Astrocyte of the cerebellum (primary cell): Measurements from ENCODE around the gene OR10K2.
"Not testable (repeated sequence)": the region's sequence is repeated elsewhere in the genome, so short reads cannot be mapped to it uniquely, and the experiment has no call there.

Experiments used
- DNase-seq: peaks from one replicate; pipeline ENCODE4 v3.0.0-alpha.2; 2011; ENCODE audit warnings: low read depth
- H3K4me3 ChIP-seq: 2 replicates; pipeline ENCODE4 v1.5.1; 2011; ENCODE audit warnings: mild to moderate bottlenecking, low read depth, low read length, moderate library complexity
- in situ Hi-C: cut with HindIII; loops from 2 replicates; pipeline ENCODE4 v1.10.0; 2017; ENCODE audit warnings: low sequenced_read_pairs
- TF ChIP-seq, protein P1 (sequence below): IDR thresholded peaks from 2 replicates; pipeline ENCODE4 v1.5.1; 2012; ENCODE audit warnings: low read length, low read depth, moderate library complexity, mild to moderate bottlenecking; ENCODE audit errors: missing control alignments

The OR10K2 gene

DNA sequence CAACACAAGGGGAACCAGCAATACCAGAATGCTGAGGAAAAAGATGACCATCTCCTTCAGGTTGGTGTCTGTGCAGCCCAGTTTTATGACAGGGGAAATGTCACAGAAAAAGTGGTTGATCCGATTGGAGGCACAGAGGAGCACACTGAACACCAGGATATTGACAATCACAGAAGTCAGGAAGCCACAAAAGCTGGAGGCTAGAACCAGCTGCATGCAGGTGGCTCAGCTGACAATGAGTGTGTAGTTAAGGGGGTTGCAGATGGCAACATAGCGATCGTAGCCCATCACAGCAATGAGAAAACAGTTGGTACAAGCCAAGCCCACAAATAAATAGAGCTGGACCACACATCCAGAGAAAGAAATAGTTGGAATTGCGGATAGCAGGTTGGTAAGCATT lies 19.3 kb upstream of the OR10K2 start:
- TF ChIP-seq, protein P1, sequence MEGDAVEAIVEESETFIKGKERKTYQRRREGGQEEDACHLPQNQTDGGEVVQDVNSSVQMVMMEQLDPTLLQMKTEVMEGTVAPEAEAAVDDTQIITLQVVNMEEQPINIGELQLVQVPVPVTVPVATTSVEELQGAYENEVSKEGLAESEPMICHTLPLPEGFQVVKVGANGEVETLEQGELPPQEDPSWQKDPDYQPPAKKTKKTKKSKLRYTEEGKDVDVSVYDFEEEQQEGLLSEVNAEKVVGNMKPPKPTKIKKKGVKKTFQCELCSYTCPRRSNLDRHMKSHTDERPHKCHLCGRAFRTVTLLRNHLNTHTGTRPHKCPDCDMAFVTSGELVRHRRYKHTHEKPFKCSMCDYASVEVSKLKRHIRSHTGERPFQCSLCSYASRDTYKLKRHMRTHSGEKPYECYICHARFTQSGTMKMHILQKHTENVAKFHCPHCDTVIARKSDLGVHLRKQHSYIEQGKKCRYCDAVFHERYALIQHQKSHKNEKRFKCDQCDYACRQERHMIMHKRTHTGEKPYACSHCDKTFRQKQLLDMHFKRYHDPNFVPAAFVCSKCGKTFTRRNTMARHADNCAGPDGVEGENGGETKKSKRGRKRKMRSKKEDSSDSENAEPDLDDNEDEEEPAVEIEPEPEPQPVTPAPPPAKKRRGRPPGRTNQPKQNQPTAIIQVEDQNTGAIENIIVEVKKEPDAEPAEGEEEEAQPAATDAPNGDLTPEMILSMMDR, result no peak
- DNase-seq, result no peak
- in situ Hi-C loops, result no loop called here
- H3K4me3 ChIP-seq, result no peak overlapping the region

DNA sequence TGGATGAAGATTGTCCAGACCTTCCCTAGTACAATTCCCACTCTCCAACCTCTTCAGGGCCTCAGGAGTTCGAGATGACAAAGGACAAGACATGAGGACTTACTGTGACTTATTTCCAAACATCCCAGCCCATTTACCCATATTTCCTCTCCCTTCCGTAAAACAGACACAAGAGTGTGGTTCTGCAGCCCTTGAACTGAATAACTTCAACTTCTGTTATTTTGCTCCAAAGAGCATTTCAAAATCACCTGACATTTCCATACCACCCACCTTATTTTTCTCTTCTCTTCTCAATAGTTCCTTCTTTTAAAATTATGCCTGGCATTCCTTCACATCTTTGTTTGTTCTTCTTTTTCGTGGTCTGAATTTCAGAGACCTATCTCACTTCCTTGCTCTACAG lies 8.7 kb upstream of the OR10K2 start:
- H3K4me3 ChIP-seq, result no peak overlapping the region
- in situ Hi-C loops, result no loop called here
- TF ChIP-seq, protein P1, result no peak
- DNase-seq, result no peak

DNA sequence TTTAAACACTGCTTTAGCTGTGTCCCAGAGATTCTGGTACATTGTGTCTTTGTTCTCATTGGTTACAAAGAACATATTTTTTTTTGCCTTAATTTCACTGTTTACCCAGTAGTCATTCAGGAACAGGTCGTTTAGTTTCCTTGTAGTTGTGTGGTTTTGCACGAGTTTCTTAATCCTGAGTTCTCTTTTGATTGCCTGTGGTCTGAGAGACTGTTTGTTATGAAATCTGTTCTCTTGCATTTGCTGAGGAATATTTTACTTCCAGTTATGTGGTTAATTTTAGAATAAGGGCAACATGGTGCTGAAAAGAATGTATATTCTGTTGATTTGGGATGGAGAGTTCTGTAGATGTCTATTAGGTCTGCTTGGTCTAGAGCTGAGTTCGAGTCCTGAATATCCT lies 4.1 kb upstream of the OR10K2 start:
- DNase-seq, H3K4me3 ChIP-seq, in situ Hi-C loops: not testable (repeated sequence)

DNA sequence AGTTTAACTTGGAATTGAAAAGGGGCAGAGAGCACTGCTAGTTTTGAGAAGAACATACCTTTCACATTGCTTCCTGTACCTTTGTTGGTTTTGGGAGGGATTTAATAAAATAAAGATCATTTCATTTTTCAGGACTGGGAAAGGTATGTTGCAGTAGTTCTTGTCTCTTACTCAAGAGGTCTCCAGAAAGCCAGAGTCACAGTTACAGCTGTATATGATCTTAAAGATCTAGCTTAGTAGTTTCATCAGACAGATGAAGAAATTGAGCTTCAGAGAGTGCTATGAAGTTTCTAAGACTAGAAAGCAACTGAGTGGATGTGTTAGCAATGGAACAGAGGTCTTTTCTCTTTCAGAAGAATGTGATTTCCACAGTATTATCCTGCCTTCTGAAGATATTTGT lies 1.0 kb downstream of the OR10K2 start:
- no peak overlapping the region for H3K4me3 ChIP-seq
- TF ChIP-seq, protein P1, result no peak
- no peak for DNase-seq
- in situ Hi-C loops, result no loop called here

DNA sequence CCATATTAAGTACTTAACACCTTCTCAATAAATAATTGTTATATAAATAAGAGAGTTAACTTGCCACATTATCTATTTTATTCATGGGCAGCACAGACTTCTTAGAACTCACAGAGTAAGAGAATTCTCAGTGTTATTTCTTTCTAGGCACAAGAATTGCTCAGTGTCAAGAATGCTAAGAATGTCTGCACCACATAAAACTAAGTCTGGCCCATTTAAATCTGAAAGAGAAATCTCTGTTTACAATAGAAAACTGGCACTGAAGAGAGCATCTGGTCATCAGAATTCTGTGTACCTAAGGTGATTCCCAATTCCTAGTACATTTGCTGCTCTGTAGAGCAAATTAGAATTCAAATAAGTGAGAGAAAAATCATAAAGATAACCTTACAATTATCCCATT lies 3.8 kb downstream of the OR10K2 start:
- no peak overlapping the region for H3K4me3 ChIP-seq
- in situ Hi-C loops, result no loop called here
- DNase-seq, result no peak
- TF ChIP-seq, protein P1, result no peak

DNA sequence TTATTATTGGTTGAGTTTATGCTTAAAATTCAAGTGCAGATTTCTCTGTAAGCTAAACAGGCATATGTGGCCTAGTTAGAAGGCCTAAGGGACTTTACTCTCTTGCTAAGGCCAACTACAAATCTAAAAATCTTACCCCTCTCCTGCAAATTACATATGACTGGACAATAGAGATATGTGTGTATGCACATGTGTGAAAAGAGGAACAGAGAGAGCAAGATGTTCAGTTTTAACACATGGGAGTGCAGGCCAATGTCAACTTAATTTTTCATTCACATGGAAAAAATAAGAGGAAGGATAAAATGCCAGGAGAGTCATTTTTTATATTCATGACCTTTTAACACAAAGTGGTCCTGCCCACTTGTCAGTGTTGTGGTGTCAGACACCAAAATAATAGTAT lies 8.5 kb downstream of the OR10K2 start:
- TF ChIP-seq, protein P1, result no peak
- H3K4me3 ChIP-seq, result no peak overlapping the region
- in situ Hi-C loops, result no loop called here
- no peak for DNase-seq

DNA sequence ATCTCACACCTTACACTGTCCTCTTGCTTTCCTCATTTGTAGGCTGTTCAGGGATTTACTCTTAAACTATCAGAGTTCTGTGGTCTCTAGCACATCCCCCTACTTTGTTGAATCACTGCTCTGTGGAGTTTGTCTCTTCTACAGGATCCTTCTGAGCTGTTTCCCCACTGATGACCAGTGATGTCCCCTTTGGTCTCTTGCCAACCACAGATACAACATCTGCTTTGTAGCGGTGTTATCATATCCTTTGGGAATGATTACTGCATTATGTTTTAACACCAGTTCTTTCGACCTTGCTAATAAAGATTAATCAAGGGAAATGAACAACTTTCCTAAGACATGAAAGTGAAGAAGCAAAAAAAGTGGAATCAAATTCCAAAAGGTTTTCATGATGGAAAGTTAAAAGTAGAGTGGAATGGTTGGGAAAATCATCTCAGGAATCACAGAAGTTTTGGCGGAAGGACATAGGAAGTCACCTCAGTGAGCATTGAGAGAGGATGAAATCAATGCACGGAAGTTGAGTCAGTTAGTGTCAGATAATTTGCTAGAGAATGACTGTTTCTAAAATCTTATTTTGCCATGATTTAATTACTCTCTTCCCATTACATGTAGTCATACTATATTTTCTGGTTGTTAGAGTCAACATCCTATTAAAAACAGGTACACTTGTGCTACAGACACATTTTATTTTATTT lies 11.2 kb downstream of the OR10K2 start:
- no peak for DNase-seq
- in situ Hi-C loops, result no loop called here
- TF ChIP-seq, protein P1, result no peak
- no peak overlapping the region for H3K4me3 ChIP-seq
